Thyroid gland (tissue), 4 donors: ENCODE measurements around the gene PANX2.

Experiments
- POLR2A ChIP-seq, 2 donors: fragments of 450-650 bp; IDR thresholded peaks; one replicate each; pipeline ENCODE4 v1.6.1; 2017; ENCODE audit warnings: antibody characterized with exemption in 2 of 2, mild to moderate bottlenecking in 2 of 2, moderate library complexity in 1 of 2
- TF ChIP-seq, protein P1 (sequence below), 6 experiments: fragments of 200-600 bp in 3 of 6; fragments of 450-650 bp in 3 of 6; sonication (generic) in 3 of 6; IDR thresholded peaks; one replicate each; pipeline ENCODE4 v1.5.1; 2016 to 2019; ENCODE audit warnings: antibody characterized with exemption in 6 of 6, mild to moderate bottlenecking in 2 of 6, inconsistent platforms in 1 of 6, moderate library complexity in 1 of 6

DNA sequence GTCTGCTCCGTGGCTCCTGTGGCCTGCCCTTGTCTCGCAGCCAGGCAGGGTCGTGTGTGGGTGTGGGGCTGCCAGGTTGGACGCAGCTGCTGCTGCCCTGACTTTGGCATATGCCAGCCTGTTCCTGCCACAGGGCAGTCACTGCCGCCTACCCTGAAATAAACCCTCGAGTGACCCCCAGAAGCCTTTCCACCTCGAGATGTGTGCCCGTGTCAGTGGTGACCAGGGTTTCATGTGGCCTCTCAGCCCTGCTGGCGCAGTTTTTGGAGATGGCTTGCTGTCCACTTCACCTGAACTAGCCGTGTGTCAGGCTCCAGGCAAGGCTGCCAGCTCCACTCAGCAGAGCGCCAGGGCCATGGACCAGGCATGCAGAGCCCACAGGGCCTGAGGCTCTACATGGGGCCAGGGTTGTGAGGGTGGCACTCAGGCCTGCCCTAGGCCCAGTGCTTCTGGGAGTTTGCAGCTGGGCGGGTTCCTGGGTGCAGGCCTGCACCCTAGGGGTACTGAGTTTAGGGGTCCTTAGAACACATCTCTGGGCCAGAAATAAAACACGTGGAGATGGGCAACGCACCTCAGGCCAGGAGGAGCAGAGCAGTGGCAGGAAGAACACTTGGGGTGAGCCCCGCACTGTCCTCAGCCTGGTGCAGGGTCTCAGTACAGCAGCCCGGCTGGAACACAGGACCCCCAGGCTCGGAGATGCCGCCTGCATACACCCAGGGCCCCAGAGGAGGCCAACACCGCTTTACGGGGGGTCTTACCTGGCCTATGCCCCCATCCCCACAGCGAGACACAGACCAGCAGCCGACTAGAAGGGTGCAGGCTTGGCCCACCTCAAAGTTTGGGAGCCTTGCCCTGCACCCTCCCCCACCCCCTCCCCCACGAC is 8.8 kb upstream of the PANX2 start:
- TF ChIP-seq, protein P1, sequence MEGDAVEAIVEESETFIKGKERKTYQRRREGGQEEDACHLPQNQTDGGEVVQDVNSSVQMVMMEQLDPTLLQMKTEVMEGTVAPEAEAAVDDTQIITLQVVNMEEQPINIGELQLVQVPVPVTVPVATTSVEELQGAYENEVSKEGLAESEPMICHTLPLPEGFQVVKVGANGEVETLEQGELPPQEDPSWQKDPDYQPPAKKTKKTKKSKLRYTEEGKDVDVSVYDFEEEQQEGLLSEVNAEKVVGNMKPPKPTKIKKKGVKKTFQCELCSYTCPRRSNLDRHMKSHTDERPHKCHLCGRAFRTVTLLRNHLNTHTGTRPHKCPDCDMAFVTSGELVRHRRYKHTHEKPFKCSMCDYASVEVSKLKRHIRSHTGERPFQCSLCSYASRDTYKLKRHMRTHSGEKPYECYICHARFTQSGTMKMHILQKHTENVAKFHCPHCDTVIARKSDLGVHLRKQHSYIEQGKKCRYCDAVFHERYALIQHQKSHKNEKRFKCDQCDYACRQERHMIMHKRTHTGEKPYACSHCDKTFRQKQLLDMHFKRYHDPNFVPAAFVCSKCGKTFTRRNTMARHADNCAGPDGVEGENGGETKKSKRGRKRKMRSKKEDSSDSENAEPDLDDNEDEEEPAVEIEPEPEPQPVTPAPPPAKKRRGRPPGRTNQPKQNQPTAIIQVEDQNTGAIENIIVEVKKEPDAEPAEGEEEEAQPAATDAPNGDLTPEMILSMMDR (IDR thresholded peaks at IDR 0.05): no peak
- no peak for TF ChIP-seq POLR2A (IDR thresholded peaks at IDR 0.05)
